MCF 10A (cell line): Measurements from ENCODE around the gene PARD3B. TPM values are rescaled to one million over a fixed set of nuclear protein-coding genes. Genes with fewer than 3 reads are reported as not detected.

Source experiments
- BruUV-seq: library from RNA; stranded (reverse); fragments of 400-500 nt; replicated peaks from 2 replicates; lab custom pipeline; 2021; lab: Mats Ljungman, UMichigan
- CTCF ChIA-PET: fragments of 300-600 bp; sonication (Branson Sonifier 250); formaldehyde crosslinking; extraction: SDS; loops from one replicate; lab custom pipeline; 2021; ENCODE audit warnings: antibody characterized with exemption, inconsistent platforms; lab: Yijun Ruan, JAX
- POLR2A ChIA-PET: fragments of 300-600, 350-650 bp; sonication (Branson Sonifier 250); formaldehyde crosslinking; extraction: SDS; loops from one replicate; lab custom pipeline; 2020; ENCODE audit warnings: antibody characterized with exemption, inconsistent platforms; lab: Yijun Ruan, JAX
- DNase-seq: peaks from one replicate; pipeline ENCODE4 v3.0.0-alpha.2; 2018; ENCODE audit not compliant: unreplicated experiment
- H3K27ac Mint-ChIP-seq: one replicate; pipeline ENCODE4 v1.8.0; 2022; ENCODE audit warnings: mild to moderate bottlenecking, low read depth, mixed read lengths; ENCODE audit not compliant: unreplicated experiment
- H3K27me3 Mint-ChIP-seq: one replicate; pipeline ENCODE4 v1.8.0; 2022; ENCODE audit warnings: mixed read lengths; ENCODE audit not compliant: insufficient read depth, unreplicated experiment
- H3K36me3 Mint-ChIP-seq: one replicate; pipeline ENCODE4 v1.8.0; 2022; ENCODE audit warnings: mild to moderate bottlenecking, moderate library complexity, mixed read lengths; ENCODE audit not compliant: insufficient read depth, unreplicated experiment
- H3K4me1 Mint-ChIP-seq: one replicate; pipeline ENCODE4 v1.8.0; 2022; ENCODE audit warnings: mixed read lengths; ENCODE audit not compliant: insufficient read depth, unreplicated experiment
- H3K4me3 Mint-ChIP-seq: one replicate; pipeline ENCODE4 v1.8.0; 2022; ENCODE audit warnings: mild to moderate bottlenecking, moderate library complexity, mixed read lengths; ENCODE audit not compliant: unreplicated experiment
- H3K9me3 Mint-ChIP-seq: one replicate; pipeline ENCODE4 v1.8.0; 2022; ENCODE audit warnings: mixed read lengths; ENCODE audit not compliant: unreplicated experiment
- CTCF ChIP-seq: fragments of 200-600 bp; IDR thresholded peaks from one replicate; pipeline ENCODE4 v1.8.0; 2022; ENCODE audit warnings: antibody characterized with exemption, mild to moderate bottlenecking; ENCODE audit not compliant: unreplicated experiment
- intact Hi-C: fragments of 100-400 bp; cut with micrococcal nuclease; formaldehyde crosslinking; loops from 2 replicates; pipeline ENCODE4 v1.14.1; 2022
- total RNA-seq: library from RNA; stranded (reverse); gene quantifications from 2 replicates; pipeline ENCODE4 v1.2.3, GENCODE V29; 2022

PARD3B gene
- total RNA-seq, 1 experiment from 2014 or later, result 11.6 TPM

DNA sequence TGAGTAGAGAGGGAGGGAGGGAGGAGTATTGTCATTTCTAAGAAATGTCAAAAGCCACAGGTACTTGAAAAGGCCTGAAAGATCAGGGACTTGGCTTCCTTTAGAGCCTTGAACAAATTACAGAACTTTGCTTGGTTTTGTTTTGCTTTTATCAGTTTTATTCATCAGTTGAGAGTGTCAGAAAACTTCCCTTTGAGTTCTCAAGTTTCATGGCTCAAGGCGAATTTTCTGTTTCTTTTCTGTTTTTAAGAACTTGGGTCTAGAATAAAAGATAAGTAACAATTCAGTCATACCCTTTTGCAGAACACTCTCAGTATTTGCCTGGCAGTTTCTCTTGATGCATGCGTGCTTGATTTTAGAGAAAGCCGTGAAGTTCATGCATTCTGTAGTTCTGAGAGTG is 531.9 kb downstream of the PARD3B start:
- H3K36me3 Mint-ChIP-seq, result no peaks in the 10 kb centered on the region
- H3K27me3 Mint-ChIP-seq, result no peaks in the 10 kb centered on the region
- TF ChIP-seq CTCF, result no peak
- ChIA-PET POLR2A (no interaction called here), CTCF (no interaction called here)
- no TSS peak for BruUV-seq
- intact Hi-C loops, result no loop called here
- no peaks in the 10 kb centered on the region for H3K9me3 Mint-ChIP-seq
- no peak overlapping the region for H3K27ac Mint-ChIP-seq
- no peaks in the 10 kb centered on the region for H3K4me1 Mint-ChIP-seq
- no peak overlapping the region for H3K4me3 Mint-ChIP-seq
- no peak for DNase-seq

DNA sequence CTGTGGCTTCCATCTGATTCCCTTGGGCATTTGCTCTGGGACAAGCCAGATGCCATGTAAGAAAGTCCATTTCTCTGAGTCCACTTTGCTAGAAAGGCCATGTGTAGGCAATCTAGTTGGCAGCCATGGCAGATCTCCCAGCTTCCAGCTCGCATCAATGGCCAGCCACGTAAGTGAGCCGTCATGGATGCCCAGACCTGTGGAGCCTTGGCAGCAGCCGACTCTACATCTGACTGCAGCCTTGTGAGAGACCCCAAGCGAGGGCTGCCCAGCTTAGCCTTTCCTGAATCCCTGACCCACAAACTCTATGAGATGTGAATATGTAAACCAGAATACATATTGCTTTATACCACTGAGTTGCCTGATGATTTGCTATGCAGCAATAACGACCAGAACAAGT is 533.5 kb downstream of the PARD3B start:
- H3K4me3 Mint-ChIP-seq, result no peak overlapping the region
- H3K9me3 Mint-ChIP-seq, result no peaks in the 10 kb centered on the region
- no peaks in the 10 kb centered on the region for H3K36me3 Mint-ChIP-seq
- intact Hi-C loops, result no loop called here
- POLR2A ChIA-PET, result no interaction called here
- CTCF ChIA-PET, result no interaction called here
- no peaks in the 10 kb centered on the region for H3K4me1 Mint-ChIP-seq
- H3K27me3 Mint-ChIP-seq, result no peaks in the 10 kb centered on the region
- DNase-seq, result no peak
- BruUV-seq, result no TSS peak
- no peak overlapping the region for H3K27ac Mint-ChIP-seq
- TF ChIP-seq CTCF, result no peak

GRCh38 chr2:205079173-205079572 is 533.9 kb downstream of the PARD3B start:
- Mint-ChIP-seq H3K4me1 (no peaks in the 10 kb centered on the region), H3K9me3 (no peaks in the 10 kb centered on the region), H3K4me3 (no peak overlapping the region), H3K36me3 (no peaks in the 10 kb centered on the region), H3K27me3 (no peaks in the 10 kb centered on the region), H3K27ac (no peak overlapping the region)
- no peak for TF ChIP-seq CTCF
- no TSS peak for BruUV-seq
- no peak for DNase-seq
- ChIA-PET POLR2A (no interaction called here), CTCF (no interaction called here)
- intact Hi-C loops, result no loop called here

- Mint-ChIP-seq H3K4me3 (no peak overlapping the region), H3K27me3 (no peaks in the 10 kb centered on the region), H3K36me3 (no peaks in the 10 kb centered on the region), H3K9me3 (no peaks in the 10 kb centered on the region), H3K4me1 (no peaks in the 10 kb centered on the region), H3K27ac (no peak overlapping the region)
- no peak for TF ChIP-seq CTCF
- intact Hi-C loops, result no loop called here
- no peak for DNase-seq
- POLR2A ChIA-PET, result no interaction called here
- CTCF ChIA-PET, result no interaction called here
- BruUV-seq, result no TSS peak
Observed at GRCh38 chr2:205086662-205087061, 541.4 kb downstream of the PARD3B start.
